Activated CD4-positive, alpha-beta T cell treated with anti-CD3 and anti-CD28 coated beads, Interleukin-2, amount 50 U/mL, for 16 hours (primary cell): ENCODE measurements around the gene PPP4R2.
"Not testable (repeated sequence)": the region's sequence is repeated elsewhere in the genome, so short reads cannot be mapped to it uniquely, and the experiment has no call there.

Experiments
- DNase-seq: peaks from one replicate; pipeline ENCODE4 v3.0.0-alpha.2; 2020

Gene PPP4R2

GRCh38 chr3:72977060-72977808 lies 19.4 kb upstream of the PPP4R2 start:
- peak; percentile 65 for DNase-seq

GRCh38 chr3:72982609-72983366 lies 13.8 kb upstream of the PPP4R2 start:
- no peak for DNase-seq

DNA sequence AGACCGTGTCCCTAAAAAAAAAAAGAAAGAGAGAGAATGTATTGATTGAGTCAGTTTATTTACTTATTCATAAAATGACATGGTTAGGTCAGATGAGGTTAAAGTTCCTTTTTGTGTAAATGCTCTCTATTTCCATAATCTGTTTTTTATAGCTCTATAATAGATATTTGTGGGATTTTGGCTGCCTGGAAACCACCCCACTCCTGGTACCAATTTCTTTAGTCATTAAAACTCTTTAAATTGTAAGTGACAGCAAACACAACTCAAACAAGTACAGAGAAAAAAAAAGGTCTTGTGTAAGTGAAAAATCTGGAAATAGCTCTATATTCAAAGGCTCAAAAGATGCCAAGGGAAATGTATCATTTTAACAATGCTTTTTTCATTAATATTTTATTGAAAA lies 11.0 kb upstream of the PPP4R2 start:
- no peak for DNase-seq

DNA sequence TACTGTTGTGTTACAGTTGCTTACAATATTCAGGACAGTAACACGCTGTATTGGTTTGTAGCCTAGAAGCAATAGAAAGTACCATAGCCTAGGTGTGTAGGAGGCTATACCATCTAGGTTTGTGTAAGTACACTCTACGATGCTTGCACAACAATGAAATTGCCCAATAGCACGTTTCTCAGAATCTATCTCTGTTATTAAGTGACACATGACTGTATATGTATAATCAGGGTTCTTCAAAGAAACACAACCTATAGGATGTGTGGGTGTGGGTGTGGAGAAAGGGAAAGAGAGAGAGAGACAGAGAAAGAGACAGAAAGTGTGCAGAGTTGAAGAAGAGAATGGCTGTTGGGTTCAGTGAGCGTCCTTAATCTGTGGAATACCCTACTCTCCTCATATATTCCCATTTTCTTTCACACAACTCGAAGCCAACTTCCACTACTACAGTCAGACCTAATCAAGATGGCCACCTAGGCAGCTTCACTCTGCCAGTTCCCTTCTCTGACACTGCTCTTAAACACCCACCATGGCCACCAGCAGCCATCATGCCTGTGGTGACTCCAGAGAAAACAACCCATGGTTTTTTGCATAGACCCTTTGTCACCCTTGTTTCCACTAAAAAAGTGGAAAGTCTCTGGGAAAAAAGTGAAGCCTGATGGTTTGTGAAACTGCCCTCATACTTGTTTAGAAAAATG lies 5.8 kb upstream of the PPP4R2 start:
- DNase-seq: no peak

DNA sequence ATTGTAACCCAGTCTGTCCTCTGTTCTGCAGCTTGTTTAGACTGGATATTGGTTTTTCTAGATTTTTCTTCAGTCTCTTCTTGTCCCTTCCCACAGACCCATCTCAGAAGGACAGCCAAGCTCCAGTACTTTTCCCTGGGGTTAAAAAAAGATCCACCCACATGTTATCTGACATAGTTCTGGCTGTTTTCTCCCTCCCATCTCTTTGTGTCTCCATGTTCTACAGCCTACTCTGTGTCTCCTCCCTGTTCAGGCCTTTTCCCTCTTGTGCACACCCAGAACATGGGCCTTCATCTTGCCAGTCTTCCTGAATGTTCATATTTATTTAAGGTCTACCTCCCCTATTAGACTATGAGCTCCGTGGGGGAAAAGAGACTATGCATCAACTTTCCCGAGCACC lies 5.1 kb upstream of the PPP4R2 start:
- no peak for DNase-seq

DNA sequence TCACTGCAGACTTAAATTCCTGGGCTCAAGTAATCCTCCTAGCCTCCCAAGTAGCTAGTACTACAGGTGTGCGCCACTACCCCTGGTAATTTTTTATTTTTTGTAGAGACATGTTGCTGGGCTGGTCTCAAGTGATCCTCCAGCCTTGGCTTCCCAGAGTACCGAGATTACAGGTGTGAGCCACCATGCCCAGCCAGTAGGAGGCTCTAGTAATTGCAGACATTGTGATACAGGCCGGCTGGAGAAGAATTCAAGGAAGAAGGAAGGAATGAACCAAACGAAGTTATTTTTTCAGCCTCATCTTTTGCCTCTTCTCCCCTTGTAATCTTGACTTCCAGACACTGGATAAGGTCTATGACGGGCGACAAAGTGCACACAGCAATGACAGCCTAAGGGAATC lies 3.2 kb upstream of the PPP4R2 start:
- no peak for DNase-seq

DNA sequence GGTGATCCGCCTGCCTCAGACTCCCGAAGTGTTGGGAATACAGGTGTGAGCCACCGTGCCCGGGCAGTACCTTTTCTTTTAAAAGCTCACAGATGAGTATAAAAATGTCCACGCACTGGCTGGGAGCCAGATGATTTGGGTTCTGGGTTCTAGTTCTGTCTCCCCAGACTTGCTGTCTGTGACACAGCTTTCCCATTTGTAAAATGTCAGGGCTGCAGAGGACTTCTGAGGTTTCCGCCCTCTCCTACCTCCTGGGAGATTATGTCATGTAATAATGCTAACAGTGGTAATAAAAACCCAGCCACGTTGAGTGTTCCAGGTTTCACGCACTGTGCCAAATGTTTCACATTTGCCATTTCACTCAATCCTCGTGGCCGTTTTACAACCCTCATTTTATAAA lies 1.3 kb upstream of the PPP4R2 start:
- no peak for DNase-seq

DNA sequence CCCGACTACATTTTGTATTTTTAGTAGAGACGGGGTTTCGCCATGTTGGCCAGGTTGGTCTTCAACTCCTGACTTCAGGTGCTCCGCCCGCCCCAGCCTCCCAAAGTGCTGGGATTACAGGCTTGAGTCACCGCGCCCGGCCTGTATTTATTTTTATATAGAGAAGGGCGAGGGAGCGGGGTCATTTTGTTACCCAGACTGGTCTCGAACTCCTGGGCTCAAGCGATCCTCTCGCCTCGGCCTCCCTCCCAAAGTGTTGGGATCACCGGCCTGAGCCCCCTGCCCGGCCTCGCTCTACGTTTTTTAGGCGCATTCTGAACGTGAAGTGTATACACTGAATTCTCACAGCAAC lies 514 bp upstream of the PPP4R2 start:
- DNase-seq: no peak

GRCh38 chr3:72997421-72997961 lies 880 bp downstream of the PPP4R2 start:
- DNase-seq: peak; percentile 62

DNA sequence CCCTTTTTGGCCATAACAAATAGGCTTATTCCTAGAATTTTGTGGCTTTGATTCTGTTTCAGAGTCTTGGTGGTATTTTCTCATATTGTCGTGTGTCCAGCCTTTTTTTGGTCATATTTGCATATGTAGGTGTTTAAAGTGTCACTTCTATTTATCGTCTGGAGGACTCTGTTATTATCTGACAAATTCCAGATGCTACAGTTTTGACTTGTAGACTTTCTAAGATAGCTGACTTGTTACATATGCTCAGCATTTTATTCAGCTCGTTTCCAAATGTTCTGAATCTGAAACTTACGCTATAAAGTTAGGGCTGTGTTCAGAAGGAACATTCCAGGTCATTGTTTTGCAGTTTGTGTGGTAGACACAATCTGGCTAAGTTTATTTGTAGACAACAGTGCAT lies 1.9 kb downstream of the PPP4R2 start:
- no peak for DNase-seq

DNA sequence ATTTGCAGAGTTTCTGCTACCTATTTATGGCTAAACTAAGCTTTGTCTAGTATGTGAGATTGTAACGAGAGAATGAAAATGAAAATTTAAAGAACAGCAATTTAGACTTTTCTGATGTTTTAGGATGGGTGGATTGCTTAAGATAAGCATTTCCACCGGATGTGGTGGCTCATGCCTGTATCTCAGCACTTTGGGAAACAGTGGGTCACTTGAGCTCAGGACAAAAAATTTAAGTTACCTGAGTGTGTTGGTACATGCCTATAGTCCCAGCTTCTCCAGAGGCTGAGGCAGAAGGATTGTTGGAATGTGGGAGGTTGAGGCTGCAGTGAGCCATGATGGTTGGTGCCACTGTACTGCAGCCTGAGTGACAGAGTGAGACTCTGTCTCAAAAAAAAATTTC lies 3.3 kb downstream of the PPP4R2 start:
- DNase-seq: peak; percentile 41

DNA sequence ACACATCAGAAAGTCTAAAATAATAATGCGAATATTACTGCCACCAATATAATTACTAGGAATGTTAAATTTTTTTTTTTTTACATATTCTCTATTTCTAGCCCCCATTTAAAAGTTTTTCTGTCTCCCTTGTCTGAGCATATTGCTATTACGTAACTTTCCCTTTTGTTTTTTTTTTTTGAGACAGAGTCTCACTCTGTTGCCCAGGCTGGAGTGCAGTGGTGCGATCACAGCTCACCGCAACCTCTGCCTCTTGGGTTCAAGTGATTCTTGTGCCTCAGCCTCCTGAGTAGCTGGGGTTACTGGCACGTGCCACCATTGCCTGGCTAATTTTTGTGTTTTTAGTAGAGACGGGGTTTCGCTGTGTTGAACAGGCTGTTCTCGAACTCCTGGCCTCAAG lies 6.4 kb downstream of the PPP4R2 start:
- not testable (repeated sequence) for DNase-seq

- no peak for DNase-seq
Measured at GRCh38 chr3:73004316-73004715, 7.7 kb downstream of the PPP4R2 start.

- no peak for DNase-seq
Measured at GRCh38 chr3:73007992-73008712, 11.5 kb downstream of the PPP4R2 start.

DNA sequence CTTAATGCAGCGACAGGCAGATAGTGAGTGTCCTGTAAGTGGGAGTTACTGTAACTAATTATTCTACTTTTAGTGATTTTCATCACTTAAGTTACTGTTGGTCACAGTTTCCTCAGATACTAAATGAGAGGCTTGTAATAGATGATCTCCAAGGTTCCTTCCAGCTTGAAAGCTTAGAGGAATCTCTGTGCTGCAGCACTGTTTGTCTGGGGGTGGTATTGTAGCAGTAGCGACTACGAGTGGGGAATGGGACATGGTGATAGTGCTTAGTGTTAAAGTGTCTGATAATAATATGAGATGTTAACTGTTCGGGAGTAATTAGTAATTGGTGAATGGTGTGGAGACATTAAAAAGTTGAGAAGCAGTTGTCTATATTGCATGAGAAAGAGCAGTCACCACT lies 12.4 kb downstream of the PPP4R2 start:
- DNase-seq: no peak

DNA sequence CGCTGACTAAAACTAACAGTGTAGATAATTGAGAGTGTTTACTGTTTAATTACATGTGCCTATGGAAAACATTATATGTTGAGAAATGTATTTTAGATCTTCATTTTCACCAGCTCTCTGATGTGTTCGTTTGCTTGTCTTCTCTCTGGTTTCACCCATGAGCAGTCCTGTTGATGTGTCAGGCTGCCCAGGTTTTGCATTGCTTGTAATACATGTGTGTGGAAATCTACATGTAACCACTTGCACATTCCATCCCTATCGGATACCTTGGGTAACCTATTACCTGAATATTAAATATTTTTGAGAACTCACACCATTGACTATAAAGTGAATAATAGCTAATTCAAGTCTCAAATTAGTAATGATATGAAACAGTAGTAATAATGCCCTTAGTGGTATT lies 13.1 kb downstream of the PPP4R2 start:
- DNase-seq: no peak

DNA sequence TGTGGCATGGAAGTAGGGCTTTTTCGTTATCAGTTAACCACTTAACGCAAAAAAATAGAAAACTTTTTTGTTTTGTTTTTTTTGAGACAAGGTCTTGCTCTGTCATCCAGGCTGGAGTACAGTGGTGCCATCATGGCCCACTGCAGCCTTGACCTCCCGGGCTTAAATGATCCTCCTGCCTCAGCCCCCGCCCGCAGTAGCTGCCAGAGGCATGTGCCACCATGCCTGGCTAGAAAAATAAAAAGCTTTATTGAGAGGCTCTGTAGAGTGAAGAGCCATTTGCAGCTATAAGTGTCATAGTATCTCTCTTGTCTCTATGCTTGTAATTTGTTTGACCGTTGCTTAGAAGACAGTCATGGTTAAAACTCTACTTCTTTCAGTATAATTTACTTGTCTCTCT lies 13.5 kb downstream of the PPP4R2 start:
- no peak for DNase-seq

DNA sequence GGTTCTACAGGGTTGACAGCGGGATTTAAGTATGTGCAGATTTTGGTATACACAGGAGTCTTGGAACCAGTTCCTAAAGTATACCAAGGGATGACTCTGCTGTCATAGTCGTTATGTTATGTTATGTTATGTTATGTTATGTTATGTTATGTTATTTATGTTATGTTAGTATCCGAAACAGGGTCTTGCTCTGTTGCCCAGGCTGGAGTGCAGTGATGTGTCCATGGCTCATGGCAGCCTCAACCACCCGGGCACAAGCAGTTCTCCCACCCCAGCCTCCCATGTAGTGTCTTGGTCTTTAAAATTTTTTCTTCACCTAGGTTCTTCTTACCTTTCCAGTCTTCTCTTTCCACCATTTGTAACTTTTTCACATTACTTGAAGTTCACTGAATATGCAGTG lies 21.7 kb downstream of the PPP4R2 start:
- no peak for DNase-seq

DNA sequence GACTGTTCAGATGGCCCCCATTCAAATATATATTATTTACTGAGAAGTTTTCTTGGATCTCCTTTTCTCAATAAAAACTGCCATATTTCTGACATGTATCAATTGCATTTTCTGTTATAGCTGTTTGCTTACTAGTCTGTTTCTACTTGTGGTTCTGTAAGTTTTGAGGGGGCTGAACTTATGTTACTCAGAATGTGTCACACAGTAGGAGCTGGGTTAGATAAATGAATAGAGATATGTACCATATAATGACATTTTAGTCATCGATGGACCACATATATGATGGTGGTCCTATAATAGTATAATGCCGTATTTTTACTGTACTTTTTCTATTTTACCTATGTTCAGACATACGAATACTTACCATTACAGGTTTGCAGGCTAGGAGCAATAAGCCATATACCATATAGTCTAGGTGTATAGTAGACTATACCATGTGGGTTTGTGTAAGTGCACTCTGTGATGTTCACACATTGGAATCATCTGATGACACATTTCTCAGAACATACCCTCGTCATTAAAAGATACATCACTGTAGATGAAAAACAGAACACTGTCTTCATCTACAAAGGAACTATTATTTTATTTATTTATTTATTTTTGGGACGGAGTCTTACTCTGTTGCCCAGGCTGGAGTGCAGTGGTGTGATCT lies 22.3 kb downstream of the PPP4R2 start:
- no peak for DNase-seq

GRCh38 chr3:73021301-73021835 lies 24.8 kb downstream of the PPP4R2 start:
- DNase-seq: no peak

GRCh38 chr3:73024836-73025235 lies 28.2 kb downstream of the PPP4R2 start:
- no peak for DNase-seq

GRCh38 chr3:73026111-73026759 lies 29.6 kb downstream of the PPP4R2 start:
- no peak for DNase-seq
